Peyer's patch (tissue), 4 donors: ENCODE measurements around the gene TMEM117.

Experiments
- POLR2A ChIP-seq, 2 donors: fragments of 450-650 bp; IDR thresholded peaks; one replicate each; pipeline ENCODE4 v1.5.1; 2017; ENCODE audit warnings: antibody characterized with exemption in 2 of 2, mild to moderate bottlenecking in 2 of 2, moderate library complexity in 2 of 2
- TF ChIP-seq, protein P1 (sequence below), 6 experiments: fragments of 450-650 bp in 4 of 6; fragments of 200-600 bp in 2 of 6; sonication (generic) in 1 of 6; IDR thresholded peaks; one replicate each; pipeline ENCODE4 v1.5.1; 2017 to 2019; ENCODE audit warnings: antibody characterized with exemption in 6 of 6, mild to moderate bottlenecking in 3 of 6, moderate library complexity in 1 of 6

DNA sequence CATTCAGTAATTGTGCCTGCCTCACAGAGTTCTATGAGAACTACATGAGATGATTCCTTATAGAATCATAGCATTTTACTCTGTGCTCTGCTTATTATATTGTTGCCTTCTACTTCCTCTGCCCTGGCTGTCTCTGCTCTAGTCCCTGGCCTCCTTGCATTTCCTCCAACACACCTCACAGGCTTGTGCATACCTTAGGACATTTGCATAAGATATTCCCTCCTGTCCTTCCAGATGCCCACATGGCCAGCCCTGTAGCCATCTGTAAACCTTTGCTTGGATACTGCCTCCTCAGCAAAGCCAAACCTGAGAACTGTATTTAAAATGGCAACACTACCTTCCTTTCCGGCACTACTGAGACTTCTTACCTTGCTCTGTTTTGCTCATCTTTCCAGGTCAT, 586.7 kb downstream of the TMEM117 start:
- TF ChIP-seq, protein P1, sequence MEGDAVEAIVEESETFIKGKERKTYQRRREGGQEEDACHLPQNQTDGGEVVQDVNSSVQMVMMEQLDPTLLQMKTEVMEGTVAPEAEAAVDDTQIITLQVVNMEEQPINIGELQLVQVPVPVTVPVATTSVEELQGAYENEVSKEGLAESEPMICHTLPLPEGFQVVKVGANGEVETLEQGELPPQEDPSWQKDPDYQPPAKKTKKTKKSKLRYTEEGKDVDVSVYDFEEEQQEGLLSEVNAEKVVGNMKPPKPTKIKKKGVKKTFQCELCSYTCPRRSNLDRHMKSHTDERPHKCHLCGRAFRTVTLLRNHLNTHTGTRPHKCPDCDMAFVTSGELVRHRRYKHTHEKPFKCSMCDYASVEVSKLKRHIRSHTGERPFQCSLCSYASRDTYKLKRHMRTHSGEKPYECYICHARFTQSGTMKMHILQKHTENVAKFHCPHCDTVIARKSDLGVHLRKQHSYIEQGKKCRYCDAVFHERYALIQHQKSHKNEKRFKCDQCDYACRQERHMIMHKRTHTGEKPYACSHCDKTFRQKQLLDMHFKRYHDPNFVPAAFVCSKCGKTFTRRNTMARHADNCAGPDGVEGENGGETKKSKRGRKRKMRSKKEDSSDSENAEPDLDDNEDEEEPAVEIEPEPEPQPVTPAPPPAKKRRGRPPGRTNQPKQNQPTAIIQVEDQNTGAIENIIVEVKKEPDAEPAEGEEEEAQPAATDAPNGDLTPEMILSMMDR (IDR thresholded peaks at IDR 0.05), result no peak
- no peak for TF ChIP-seq POLR2A (IDR thresholded peaks at IDR 0.05)
